Skeletal muscle tissue (tissue), 4 donors: ENCODE data around the gene KCNS3. TPM values are rescaled to one million over a fixed set of nuclear protein-coding genes. Genes with fewer than 3 reads are reported as not detected.
A peak's percentile ranks its signal among the peaks of the same experiment; 100 is the strongest.

ENCODE experiments used
- H3K27ac ChIP-seq: one replicate; pipeline ENCODE4 v1.7.0; 2013; ENCODE audit warnings: mild to moderate bottlenecking, low read depth, low read length, inconsistent platforms
- H3K27me3 ChIP-seq, 3 donors: one replicate each; pipeline ENCODE4 v1.7.0; 2013; ENCODE audit warnings: low read length in 3 of 3; ENCODE audit not compliant: control insufficient read depth in 3 of 3, insufficient read depth in 3 of 3
- H3K36me3 ChIP-seq, 3 donors: one replicate each; pipeline ENCODE4 v1.7.0; 2013; ENCODE audit warnings: low read length in 3 of 3; ENCODE audit not compliant: control insufficient read depth in 3 of 3, insufficient read depth in 3 of 3
- H3K4me1 ChIP-seq, 3 donors: one replicate each; pipeline ENCODE4 v1.7.0; 2013; ENCODE audit warnings: low read length in 3 of 3, mild to moderate bottlenecking in 3 of 3; ENCODE audit not compliant: control insufficient read depth in 3 of 3, insufficient read depth in 3 of 3
- H3K4me3 ChIP-seq, 3 donors: one replicate each; pipeline ENCODE4 v1.7.0; 2013; ENCODE audit warnings: low read length in 3 of 3
- H3K9ac ChIP-seq, 3 donors: one replicate each; pipeline ENCODE4 v1.7.0; 2013; ENCODE audit warnings: low read length in 3 of 3, mild to moderate bottlenecking in 3 of 3, moderate library complexity in 2 of 3, low read depth in 1 of 3
- H3K9me3 ChIP-seq, 3 donors: one replicate each; pipeline ENCODE4 v1.7.0; 2013; ENCODE audit warnings: low read length in 3 of 3; ENCODE audit not compliant: control insufficient read depth in 3 of 3
- total RNA-seq: library from RNA; depleted of rRNA; stranded (reverse); fragments of >200 nt; gene quantifications from one replicate; pipeline ENCODE4 v1.2.3, GENCODE V29; 2014
- donor health status: Osteomylitis.

KCNS3 gene
- total RNA-seq, 1 donor from 2014 or later = 12.5 TPM

GRCh38 chr2:17976871-17977746, 98.6 kb downstream of the KCNS3 start:
- Histone ChIP-seq H3K9me3 (no peaks in the 10 kb centered on the region), H3K4me3 (peak overlapping the region; percentile 42 to 67 (median 51)), H3K9ac (peak overlapping the region; percentile 57 to 71 (median 58)), H3K4me1 (peaks cover 15 to 48% (median 17%) of the 10 kb centered on the region in 3 donors), H3K36me3 (no peaks in the 10 kb centered on the region), H3K27me3 (no peaks in the 10 kb centered on the region), H3K27ac (peak overlapping the region; percentile 89)

GRCh38 chr2:17979707-17980106, 101.2 kb downstream of the KCNS3 start:
- H3K27ac ChIP-seq = no peak overlapping the region
- no peak overlapping the region for H3K4me3 ChIP-seq
- peaks cover 15 to 48% (median 17%) of the 10 kb centered on the region in 3 donors for H3K4me1 ChIP-seq
- H3K9me3 ChIP-seq = no peaks in the 10 kb centered on the region
- H3K36me3 ChIP-seq = no peaks in the 10 kb centered on the region
- H3K9ac ChIP-seq = no peak overlapping the region
- H3K27me3 ChIP-seq = no peaks in the 10 kb centered on the region

GRCh38 chr2:17981936-17982335, 103.5 kb downstream of the KCNS3 start:
- Histone ChIP-seq H3K36me3 (no peaks in the 10 kb centered on the region), H3K27me3 (no peaks in the 10 kb centered on the region), H3K9ac (no peak overlapping the region), H3K4me3 (no peak overlapping the region), H3K9me3 (no peaks in the 10 kb centered on the region), H3K27ac (no peak overlapping the region), H3K4me1 (peaks cover 6 to 29% (median 11%) of the 10 kb centered on the region in 3 donors)

Other genes with a start within 250 kb of the KCNS3 start
- gene SMC6, start 124.9 kb upstream of the KCNS3 start, total RNA-seq = 18.8 TPM
- 11.0 TPM for gene GEN1, start 124.5 kb upstream of the KCNS3 start, total RNA-seq
- gene MSGN1, start 62.2 kb upstream of the KCNS3 start, total RNA-seq = not detected